ENCODE measurements around the gene COL5A3.

COL5A3 gene

DNA sequence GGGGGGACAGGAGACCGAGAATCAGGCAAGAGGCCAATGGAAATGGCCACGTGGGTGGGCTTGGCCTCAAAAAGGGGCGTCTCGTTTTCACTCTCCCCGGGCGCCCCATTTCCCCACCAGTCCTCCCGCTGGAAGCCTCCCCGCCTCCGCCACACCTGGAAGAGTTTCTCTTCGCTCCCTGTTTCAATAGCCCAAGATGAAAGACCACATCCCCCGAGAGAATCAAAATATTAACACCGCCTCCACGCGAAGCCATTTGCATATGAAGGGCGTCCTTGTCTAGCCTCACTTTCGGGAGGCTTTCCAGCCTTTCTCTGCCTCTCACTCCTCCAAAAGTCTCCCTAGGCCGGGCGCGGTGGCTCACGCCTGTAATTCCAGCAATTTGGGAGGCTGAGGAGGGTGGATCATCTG lies 73.3 kb downstream of the COL5A3 start:
- no peak overlapping the region for H3K4me3 ChIP-seq (ENCODE audit: low read depth, low read length)
- DNase-seq (ENCODE audit: low read depth) = no peak
- in situ Hi-C loops (cut with HindIII; ENCODE audit: low sequenced_read_pairs) = no loop called here
- TF ChIP-seq, protein P1, sequence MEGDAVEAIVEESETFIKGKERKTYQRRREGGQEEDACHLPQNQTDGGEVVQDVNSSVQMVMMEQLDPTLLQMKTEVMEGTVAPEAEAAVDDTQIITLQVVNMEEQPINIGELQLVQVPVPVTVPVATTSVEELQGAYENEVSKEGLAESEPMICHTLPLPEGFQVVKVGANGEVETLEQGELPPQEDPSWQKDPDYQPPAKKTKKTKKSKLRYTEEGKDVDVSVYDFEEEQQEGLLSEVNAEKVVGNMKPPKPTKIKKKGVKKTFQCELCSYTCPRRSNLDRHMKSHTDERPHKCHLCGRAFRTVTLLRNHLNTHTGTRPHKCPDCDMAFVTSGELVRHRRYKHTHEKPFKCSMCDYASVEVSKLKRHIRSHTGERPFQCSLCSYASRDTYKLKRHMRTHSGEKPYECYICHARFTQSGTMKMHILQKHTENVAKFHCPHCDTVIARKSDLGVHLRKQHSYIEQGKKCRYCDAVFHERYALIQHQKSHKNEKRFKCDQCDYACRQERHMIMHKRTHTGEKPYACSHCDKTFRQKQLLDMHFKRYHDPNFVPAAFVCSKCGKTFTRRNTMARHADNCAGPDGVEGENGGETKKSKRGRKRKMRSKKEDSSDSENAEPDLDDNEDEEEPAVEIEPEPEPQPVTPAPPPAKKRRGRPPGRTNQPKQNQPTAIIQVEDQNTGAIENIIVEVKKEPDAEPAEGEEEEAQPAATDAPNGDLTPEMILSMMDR (IDR thresholded peaks at IDR 0.05; ENCODE audit: low read depth, low read length, missing control alignments) = no peak

DNA sequence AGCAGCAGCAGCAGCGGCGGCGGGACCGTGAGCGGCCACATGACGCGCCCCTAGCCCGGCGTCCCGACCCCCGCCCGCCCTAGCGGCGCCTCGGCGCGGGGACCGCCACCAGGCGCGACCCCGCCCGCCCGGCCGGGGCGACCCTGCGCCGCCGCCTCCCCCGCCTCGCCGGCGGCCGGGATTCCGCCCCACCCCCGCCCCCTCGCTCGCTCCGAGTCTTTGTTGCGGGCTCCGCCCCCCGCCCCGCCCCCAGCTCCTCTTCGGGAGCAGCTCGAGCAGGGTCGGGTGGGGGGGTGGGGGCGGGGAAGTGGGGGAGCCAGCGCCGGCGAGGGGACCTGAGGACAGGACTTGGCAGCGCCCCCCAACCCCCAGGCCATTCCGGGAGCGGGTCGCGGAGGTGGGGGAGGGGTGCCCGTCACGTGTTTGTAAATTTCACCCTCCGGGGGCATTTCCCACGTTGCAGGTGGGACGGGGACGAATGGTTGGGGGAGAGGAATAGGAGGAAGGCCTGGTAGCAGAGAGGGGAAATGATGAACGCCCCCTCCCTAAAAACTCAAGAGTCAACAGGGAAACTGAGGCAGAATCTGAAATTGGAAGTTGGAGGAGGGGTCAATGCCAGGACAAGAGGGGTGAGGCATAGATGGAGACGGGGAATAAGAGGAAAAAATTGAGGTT lies 73.8 kb downstream of the COL5A3 start, which contains the start of gene OLFM2:
OLFM2 (minus strand) TSS at position 190 of the 675 bp plus-strand sequence; CDS start at position 41, 149 bp downstream.
- in situ Hi-C loops (cut with HindIII; ENCODE audit: low sequenced_read_pairs) = no loop called here
- DNase-seq (ENCODE audit: low read depth) = no peak
- peak within 1 kb of the TSS; percentile 33 for H3K4me3 ChIP-seq (ENCODE audit: low read depth, low read length)
- TF ChIP-seq, protein P1 (IDR thresholded peaks at IDR 0.05; ENCODE audit: low read depth, low read length, missing control alignments) = no peak

DNA sequence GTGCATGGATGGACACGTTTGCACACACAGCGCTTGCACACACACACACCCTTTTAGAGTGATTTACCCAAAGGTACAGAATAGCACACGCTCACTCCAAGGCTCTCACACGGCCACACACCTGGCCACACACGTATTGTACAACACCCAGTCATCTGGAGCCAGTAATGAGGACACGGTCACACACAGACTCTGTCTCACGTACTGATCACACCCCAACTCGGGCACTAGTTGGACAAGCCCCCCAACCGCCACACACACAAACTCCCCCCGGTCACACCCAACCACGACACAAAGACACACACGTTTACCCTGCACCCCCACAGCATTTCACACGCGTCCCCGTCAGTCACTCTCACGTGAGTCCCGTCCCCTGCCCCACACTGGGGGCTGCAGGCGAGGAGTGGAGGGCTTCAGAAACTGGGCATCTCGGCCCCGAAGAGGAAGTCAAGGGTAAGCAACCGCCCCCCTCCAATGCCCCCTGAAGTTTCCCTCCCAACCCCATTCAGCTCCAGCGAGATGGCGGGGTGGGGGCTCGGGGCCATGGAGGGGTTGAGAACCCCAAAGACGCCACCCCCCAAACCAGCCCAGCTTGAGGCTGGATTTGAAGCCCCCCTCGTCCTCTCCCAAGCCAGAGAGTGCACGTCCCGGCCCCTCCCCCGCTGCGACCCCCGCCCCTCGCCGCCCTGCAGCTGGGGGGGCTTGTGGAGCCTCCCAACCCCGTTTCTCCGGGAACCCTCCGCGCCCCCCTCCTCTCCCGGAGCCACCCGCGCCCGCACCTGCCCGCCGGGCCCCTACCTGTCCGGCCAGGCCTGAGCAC lies 74.6 kb downstream of the COL5A3 start:
- no peak for DNase-seq (ENCODE audit: low read depth)
- TF ChIP-seq, protein P1 (IDR thresholded peaks at IDR 0.05; ENCODE audit: low read depth, low read length, missing control alignments) = no peak
- in situ Hi-C loops (cut with HindIII; ENCODE audit: low sequenced_read_pairs) = no loop called here
- peak overlapping the region; percentile 33 for H3K4me3 ChIP-seq (ENCODE audit: low read depth, low read length)

DNA sequence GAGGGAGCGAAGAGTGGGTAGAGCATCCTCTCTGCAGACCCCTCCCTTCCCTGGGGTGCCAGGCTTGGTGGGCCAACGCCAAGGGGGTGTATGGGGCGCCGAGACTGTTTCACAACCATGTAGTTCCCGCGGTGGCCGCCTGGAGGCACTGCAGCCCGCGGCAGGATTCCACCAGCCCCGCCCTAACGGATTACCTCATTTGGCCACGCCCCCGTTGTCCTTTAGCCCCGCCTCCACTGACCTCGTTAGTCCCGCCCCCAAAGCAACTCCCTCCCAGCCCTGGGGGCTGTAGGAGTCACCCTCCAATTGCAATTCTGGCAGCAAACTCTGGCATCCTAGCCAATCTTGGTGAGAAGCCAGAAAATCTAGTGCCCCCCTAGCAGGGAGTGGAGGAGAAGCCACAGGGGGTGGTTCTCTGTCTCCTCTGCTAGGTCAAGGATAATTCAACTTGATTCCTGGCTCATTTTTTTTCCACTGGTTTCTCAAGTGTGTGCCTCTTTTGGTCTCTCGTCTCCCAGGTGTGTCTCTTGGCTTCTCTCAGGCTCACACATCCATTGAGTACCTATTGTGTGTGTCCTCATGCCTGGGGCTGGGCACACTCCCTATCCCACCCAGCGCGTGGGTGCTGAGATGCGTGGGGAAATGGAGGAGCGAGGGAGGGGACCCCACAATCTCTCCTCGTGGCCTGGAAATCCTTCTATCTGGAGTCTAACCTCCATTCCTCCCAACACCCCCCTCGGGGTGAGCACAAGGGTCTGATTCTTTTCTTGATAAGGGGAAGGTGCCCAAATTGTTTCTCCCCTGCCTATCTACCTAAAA lies 76.0 kb downstream of the COL5A3 start:
- no peak for DNase-seq (ENCODE audit: low read depth)
- in situ Hi-C loops (cut with HindIII; ENCODE audit: low sequenced_read_pairs) = loop anchor here (5.0 kb wide), 1 partner anchor 78 kb away; the partner anchor contains the start of genes COL5A3 and RDH8
- H3K4me3 ChIP-seq (ENCODE audit: low read depth, low read length) = no peak overlapping the region
- TF ChIP-seq, protein P1 (IDR thresholded peaks at IDR 0.05; ENCODE audit: low read depth, low read length, missing control alignments) = peak; percentile 75

DNA sequence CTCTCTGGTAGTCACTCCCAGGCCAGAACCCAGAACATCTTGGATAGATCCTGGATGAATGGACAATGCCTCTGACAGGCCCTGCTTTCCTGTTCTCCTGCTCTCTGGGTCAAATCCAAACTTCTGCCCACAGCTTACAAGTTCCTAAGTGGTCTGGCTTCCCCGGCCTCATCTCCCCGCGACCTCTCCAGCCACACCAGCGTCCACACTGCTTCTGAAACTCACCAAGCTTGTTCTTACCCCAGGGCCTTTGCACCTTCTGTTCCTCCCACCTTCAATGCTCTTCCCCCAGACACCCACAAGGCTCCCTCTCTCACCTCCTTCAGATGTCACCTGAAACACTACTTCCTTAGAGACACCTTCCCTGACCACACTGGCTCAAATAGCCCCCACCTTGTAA lies 77.5 kb downstream of the COL5A3 start:
- DNase-seq (ENCODE audit: low read depth) = no peak
- TF ChIP-seq, protein P1 (IDR thresholded peaks at IDR 0.05; ENCODE audit: low read depth, low read length, missing control alignments) = no peak
- in situ Hi-C loops (cut with HindIII; ENCODE audit: low sequenced_read_pairs) = loop anchor here (5.0 kb wide), 1 partner anchor 79 kb away; the partner anchor contains the start of genes COL5A3 and RDH8
- H3K4me3 ChIP-seq (ENCODE audit: low read depth, low read length) = no peak overlapping the region

DNA sequence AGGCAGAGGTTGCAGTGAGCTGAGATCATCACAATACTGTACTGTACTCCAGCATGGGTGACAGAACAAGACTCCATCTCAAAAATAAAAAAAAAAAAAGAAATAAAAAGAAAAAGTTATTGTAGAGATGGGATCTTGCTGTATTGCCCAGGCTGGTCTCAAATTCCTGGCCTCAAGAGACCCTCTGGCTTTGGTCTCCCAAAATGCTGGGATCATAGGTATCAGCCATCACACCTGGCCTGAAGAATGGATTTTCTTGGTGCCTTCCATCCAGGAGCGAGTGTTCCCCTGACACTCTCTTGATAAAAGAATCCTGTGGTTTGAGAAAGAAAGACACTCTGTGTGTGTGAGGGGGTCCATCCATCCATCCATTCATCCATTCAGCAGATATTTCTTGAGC lies 78.7 kb downstream of the COL5A3 start:
- no peak overlapping the region for H3K4me3 ChIP-seq (ENCODE audit: low read depth, low read length)
- in situ Hi-C loops (cut with HindIII; ENCODE audit: low sequenced_read_pairs) = loop anchor here (5.0 kb wide), 1 partner anchor 81 kb away; the partner anchor contains the start of genes COL5A3 and RDH8
- no peak for DNase-seq (ENCODE audit: low read depth)
- TF ChIP-seq, protein P1 (IDR thresholded peaks at IDR 0.05; ENCODE audit: low read depth, low read length, missing control alignments) = no peak

Data from astrocyte of the cerebellum (primary cell).